Transverse colon (tissue), 4 donors: ENCODE data around the gene AGMO.

Experiments
- EP300 ChIP-seq: sonication (generic); formaldehyde crosslinking; IDR thresholded peaks from one replicate; pipeline ENCODE4 v1.6.1; 2017; ENCODE audit warnings: antibody characterized with exemption, low read depth
- POLR2A ChIP-seq: fragments of 450-650 bp; IDR thresholded peaks from one replicate; pipeline ENCODE4 v1.6.1; 2016; ENCODE audit warnings: antibody characterized with exemption, mild to moderate bottlenecking, moderate library complexity
- POLR2AphosphoS5 ChIP-seq, 3 donors: sonication (generic); formaldehyde crosslinking; IDR thresholded peaks; one replicate each; pipeline ENCODE4 v1.6.1; 2016; ENCODE audit warnings: antibody characterized with exemption in 3 of 3
- TF ChIP-seq, protein P1 (sequence below), 5 experiments: fragments of 200-600 bp in 3 of 5; fragments of 450-650 bp in 2 of 5; sonication (generic) in 3 of 5; IDR thresholded peaks; 1 replicate in 2 of 5; 2 replicates in 3 of 5; pipeline ENCODE4 v1.5.1; 2016 to 2017; ENCODE audit warnings: antibody characterized with exemption in 5 of 5, inconsistent platforms in 3 of 5, mild to moderate bottlenecking in 2 of 5, moderate library complexity in 1 of 5

DNA sequence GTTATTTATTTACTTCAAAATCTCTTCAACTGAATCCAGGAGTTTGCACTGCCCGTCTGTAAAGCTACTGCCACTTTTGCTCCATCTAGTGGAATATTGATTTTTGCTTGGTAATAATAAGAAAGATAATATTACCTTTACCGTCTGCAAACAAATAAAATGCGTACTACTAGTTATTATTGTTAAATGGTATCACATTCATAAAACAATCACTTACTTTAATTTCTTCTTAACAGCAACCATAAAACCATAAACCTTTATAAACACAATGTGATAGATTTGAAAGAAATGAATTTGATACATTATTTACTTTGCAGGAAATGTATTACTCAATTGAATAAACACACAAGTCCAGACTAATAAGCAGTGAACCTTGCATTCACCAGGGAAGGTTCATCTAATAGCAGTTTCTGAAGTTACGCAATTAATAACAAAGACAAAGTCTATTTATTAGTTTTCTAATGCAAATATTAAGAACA is 6.4 kb downstream of the AGMO start:
- TF ChIP-seq POLR2A (no peak), POLR2AphosphoS5 (IDR thresholded peaks at IDR 0.05) (no peak), EP300 (no peak)
- TF ChIP-seq, protein P1, sequence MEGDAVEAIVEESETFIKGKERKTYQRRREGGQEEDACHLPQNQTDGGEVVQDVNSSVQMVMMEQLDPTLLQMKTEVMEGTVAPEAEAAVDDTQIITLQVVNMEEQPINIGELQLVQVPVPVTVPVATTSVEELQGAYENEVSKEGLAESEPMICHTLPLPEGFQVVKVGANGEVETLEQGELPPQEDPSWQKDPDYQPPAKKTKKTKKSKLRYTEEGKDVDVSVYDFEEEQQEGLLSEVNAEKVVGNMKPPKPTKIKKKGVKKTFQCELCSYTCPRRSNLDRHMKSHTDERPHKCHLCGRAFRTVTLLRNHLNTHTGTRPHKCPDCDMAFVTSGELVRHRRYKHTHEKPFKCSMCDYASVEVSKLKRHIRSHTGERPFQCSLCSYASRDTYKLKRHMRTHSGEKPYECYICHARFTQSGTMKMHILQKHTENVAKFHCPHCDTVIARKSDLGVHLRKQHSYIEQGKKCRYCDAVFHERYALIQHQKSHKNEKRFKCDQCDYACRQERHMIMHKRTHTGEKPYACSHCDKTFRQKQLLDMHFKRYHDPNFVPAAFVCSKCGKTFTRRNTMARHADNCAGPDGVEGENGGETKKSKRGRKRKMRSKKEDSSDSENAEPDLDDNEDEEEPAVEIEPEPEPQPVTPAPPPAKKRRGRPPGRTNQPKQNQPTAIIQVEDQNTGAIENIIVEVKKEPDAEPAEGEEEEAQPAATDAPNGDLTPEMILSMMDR (IDR thresholded peaks at IDR 0.05), result peak in 2 of 5 experiments; percentile 13 to 16
